ENCODE results near the gene ATP10B. TPM values are rescaled to one million over a fixed set of nuclear protein-coding genes. Genes with fewer than 3 reads are reported as not detected.

Gene ATP10B, protein sequence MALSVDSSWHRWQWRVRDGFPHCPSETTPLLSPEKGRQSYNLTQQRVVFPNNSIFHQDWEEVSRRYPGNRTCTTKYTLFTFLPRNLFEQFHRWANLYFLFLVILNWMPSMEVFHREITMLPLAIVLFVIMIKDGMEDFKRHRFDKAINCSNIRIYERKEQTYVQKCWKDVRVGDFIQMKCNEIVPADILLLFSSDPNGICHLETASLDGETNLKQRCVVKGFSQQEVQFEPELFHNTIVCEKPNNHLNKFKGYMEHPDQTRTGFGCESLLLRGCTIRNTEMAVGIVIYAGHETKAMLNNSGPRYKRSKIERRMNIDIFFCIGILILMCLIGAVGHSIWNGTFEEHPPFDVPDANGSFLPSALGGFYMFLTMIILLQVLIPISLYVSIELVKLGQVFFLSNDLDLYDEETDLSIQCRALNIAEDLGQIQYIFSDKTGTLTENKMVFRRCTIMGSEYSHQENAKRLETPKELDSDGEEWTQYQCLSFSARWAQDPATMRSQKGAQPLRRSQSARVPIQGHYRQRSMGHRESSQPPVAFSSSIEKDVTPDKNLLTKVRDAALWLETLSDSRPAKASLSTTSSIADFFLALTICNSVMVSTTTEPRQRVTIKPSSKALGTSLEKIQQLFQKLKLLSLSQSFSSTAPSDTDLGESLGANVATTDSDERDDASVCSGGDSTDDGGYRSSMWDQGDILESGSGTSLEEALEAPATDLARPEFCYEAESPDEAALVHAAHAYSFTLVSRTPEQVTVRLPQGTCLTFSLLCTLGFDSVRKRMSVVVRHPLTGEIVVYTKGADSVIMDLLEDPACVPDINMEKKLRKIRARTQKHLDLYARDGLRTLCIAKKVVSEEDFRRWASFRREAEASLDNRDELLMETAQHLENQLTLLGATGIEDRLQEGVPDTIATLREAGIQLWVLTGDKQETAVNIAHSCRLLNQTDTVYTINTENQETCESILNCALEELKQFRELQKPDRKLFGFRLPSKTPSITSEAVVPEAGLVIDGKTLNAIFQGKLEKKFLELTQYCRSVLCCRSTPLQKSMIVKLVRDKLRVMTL (N-terminal part only)
- not detected in 2 replicates for total RNA-seq

DNA sequence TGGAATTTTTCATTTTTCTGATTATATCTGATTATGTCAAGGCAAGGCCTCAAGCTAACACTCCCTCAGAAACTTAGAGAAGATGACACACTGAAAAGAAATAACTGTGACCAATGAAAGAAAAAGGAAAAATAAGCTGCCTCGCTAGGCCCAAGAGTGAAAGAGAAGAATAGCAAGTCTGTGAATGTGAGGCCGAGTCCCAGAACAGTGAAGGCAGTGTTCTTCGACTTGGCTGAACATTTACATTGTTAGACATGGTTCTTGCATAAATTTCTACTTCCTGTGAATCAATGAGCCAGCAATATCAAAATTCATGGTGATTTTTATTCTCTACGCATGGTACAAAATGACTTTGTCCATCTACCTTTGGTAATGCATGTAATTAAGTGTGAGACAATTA is at the start of gene ATP10B:
ATP10B (minus strand) TSS at position 163 of the 400 bp plus-strand sequence. CDS start 164,137 bp downstream, outside the sequence.

Measured in hair follicle dermal papilla cell (primary cell).